Measurements from ENCODE around the gene YBX1.

Gene YBX1

DNA sequence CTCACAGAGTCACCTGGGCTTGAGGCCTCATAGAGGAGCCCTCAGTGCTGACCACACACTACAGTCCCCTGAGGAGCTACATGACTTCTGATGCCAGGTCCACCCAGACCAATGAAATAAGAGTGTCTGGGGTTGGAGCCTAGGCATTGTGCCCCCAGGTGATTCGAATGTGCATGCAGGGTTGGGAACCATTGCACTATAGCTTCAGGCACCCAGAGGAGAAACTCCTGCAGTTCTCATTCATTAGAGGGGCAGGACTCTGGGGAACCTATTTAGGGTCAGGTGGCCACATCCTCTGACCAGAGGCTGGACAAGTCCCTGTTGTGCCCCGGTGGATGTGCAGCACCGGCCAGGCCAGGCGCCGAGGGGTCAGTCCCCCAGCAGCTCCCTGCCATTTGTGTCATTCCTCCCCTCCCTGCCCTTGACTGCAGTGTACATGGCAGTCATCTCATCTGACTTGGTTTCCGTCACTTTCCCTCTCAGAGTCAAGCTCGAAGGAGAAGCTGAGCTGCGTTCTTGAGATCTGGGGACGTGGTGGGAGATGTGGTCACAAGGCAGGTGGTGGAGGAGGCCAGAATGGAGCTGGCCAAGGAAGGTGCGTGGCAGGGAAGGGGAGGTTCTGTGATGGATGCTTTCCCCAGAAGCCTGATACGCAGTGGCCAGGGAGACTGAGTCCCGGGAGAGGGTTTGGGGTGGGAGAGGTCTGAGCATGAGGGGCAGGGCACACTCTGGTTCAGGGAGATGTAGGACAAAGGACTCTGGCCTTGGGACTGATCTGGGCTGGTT, 51.4 kb downstream of the YBX1 start:
- TF ChIP-seq, protein P1, sequence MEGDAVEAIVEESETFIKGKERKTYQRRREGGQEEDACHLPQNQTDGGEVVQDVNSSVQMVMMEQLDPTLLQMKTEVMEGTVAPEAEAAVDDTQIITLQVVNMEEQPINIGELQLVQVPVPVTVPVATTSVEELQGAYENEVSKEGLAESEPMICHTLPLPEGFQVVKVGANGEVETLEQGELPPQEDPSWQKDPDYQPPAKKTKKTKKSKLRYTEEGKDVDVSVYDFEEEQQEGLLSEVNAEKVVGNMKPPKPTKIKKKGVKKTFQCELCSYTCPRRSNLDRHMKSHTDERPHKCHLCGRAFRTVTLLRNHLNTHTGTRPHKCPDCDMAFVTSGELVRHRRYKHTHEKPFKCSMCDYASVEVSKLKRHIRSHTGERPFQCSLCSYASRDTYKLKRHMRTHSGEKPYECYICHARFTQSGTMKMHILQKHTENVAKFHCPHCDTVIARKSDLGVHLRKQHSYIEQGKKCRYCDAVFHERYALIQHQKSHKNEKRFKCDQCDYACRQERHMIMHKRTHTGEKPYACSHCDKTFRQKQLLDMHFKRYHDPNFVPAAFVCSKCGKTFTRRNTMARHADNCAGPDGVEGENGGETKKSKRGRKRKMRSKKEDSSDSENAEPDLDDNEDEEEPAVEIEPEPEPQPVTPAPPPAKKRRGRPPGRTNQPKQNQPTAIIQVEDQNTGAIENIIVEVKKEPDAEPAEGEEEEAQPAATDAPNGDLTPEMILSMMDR (IDR thresholded peaks at IDR 0.05; ENCODE audit: control insufficient read depth, insufficient read depth, low read depth, low read length, missing control alignments), result no peak
- no peak for DNase-seq (ENCODE audit: low read depth)
- H3K4me3 ChIP-seq (ENCODE audit: control insufficient read depth, low read depth, low read length), result no peak overlapping the region

DNA sequence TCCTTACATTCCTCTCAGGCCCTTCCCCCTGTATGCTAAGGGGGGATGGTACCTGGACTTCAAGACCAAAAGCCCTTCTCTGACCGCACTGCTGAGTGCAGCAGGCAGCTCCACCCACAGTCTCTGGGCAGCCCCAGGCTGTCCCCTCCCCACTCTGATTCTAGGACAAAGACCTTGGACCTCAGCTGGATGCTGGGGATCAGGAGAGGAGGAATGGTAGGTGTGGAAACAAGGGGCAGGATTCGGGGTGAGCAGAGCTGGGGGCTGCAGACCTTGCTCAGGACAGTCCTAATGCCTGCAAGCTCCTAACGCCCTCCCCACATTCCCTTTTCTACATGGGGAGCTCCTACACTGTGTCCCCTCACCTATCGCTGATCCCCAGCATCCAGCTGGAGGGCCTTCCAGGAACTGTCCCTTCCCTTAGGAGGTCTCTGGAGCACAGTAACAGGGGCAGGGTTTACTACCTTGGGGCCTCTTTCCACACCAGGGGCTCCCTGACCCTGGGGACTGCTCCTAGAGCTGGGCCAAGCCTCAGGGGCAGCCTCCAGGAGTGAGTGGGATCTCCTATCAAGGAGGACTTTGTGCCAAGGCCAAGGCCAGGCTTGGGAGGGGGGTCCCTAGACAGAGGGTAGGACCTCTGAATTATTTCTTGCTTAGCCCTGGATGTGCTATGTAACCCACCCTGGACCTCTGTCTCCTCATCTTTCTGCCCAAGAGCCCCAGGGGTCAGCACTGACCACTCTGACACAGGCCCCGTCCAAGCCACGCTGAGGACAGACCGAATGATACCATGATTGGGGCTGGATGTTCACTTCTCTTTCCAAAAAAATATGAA, 52.2 kb downstream of the YBX1 start:
- TF ChIP-seq, protein P1 (IDR thresholded peaks at IDR 0.05; ENCODE audit: control insufficient read depth, insufficient read depth, low read depth, low read length, missing control alignments), result no peak
- no peak for DNase-seq (ENCODE audit: low read depth)
- H3K4me3 ChIP-seq (ENCODE audit: control insufficient read depth, low read depth, low read length), result no peak overlapping the region

DNA sequence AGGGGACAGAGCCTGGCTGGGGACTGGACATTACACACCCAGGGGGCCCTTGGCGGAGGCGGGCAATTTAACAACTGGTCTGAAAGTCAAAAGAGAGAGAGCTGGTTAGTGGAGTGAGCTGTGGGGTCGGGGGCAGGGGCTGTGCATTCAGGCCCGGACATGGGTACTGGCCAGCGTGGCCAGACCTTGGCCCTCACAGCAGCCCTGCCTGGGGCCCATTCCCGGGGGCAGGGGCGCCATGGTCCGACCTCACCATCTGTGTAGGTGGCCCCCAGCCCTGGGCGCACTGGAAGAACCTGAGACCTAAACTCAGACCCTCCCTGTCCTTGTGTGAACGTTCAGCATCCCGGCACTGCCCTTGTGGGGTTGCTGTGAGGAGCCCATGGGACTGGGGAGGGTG, 52.8 kb downstream of the YBX1 start:
- TF ChIP-seq, protein P1 (IDR thresholded peaks at IDR 0.05; ENCODE audit: control insufficient read depth, insufficient read depth, low read depth, low read length, missing control alignments), result no peak
- DNase-seq (ENCODE audit: low read depth), result no peak
- no peak overlapping the region for H3K4me3 ChIP-seq (ENCODE audit: control insufficient read depth, low read depth, low read length)

DNA sequence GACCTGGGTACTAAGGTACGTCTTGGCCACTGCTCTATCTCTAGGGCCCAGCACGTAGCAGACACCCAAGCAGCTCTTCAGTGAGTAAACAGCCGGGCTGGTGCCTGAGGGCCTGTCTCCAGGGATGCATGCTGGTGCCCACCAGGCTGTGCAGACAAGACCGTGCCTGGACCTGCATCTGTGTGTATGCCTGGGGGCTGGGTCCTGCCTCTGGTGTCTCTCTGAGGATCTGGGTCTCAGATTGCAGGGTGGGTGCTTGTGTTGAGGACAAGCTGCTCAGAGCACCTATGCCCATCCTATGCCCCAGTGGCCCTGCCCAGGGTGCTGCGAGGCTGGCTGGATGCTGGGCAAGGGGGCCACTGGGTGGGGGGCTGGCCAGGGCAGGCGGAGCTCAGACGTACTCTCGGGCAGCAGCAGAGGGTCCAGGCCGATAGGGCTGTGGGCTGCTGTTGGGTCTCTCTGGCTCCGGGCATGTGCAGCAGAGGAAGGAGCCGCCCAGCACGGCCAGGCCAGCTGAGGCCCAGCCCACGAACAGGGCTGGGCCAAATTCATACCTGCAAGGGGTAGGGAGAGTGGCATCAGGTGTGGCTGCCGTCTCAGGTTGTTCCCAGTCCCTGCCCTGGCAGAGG, 53.4 kb downstream of the YBX1 start:
- TF ChIP-seq, protein P1 (IDR thresholded peaks at IDR 0.05; ENCODE audit: control insufficient read depth, insufficient read depth, low read depth, low read length, missing control alignments), result no peak
- no peak overlapping the region for H3K4me3 ChIP-seq (ENCODE audit: control insufficient read depth, low read depth, low read length)
- no peak for DNase-seq (ENCODE audit: low read depth)

DNA sequence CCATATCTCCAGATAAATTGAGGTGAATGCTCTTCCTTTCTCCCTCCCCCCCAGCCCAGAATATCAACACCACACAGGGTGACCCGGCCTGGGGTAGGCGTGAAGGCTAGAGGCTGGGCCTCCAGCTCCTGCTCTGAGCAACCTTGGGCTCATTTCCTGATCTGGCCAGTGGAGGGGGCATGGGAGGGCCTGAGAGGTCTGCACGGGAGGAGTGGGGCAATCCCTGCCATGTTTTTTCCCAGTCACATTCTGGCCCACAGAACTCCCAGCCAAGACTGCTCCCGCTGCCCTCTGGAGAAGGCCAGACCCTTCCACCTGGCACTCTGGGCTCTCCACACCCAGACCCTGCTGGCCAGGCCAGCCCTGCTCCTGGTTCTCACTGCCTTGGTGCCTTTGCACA, 53.9 kb downstream of the YBX1 start:
- no peak overlapping the region for H3K4me3 ChIP-seq (ENCODE audit: control insufficient read depth, low read depth, low read length)
- DNase-seq (ENCODE audit: low read depth), result no peak
- TF ChIP-seq, protein P1 (IDR thresholded peaks at IDR 0.05; ENCODE audit: control insufficient read depth, insufficient read depth, low read depth, low read length, missing control alignments), result peak; percentile 49

DNA sequence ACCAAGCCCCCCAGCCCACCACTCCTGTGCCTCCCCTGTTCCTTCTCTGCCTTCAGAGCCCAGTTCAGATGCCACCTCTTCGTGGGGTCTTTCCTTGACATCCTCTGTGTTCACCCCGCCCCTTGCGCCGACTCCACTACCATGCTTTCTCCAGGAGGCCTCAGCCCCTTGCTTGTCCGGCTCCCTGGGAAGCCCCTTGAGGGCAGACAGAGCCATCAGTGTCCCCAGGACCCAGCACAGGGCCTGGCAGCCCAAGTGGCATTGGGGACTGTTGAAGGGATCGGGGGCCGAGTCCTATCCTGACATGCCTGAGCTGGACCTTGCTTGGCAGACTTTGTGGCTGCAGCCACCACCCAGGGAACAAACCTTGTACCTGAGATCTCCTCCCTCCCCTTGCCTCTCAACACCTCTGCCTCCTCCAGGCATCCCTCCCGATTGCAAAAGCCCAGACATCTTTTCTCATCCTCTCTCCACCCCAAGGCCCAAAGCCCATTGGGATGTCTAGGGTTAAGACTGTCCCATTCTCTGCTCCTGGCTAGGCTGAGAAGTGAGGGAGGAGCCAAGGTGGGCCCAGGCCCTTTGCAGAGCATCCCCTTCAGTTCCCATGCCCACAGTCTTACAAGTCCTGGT, 54.5 kb downstream of the YBX1 start:
- H3K4me3 ChIP-seq (ENCODE audit: control insufficient read depth, low read depth, low read length), result no peak overlapping the region
- no peak for DNase-seq (ENCODE audit: low read depth)
- TF ChIP-seq, protein P1 (IDR thresholded peaks at IDR 0.05; ENCODE audit: control insufficient read depth, insufficient read depth, low read depth, low read length, missing control alignments), result no peak
